HepG2 (cell line): Measurements from ENCODE around the gene RORC. TPM values are rescaled to one million over a fixed set of nuclear protein-coding genes. Genes with fewer than 3 reads are reported as not detected.
A peak's percentile ranks its signal among the peaks of the same experiment; 100 is the strongest.

Experiments used
- EEA1 ChIP-seq: sonication (generic); formaldehyde crosslinking; IDR thresholded peaks from 2 replicates; pipeline ENCODE4 v1.5.1; 2020; ENCODE audit warnings: mild to moderate bottlenecking, missing genetic modification reagents, borderline replicate concordance
- EZH2 ChIP-seq: conservative IDR thresholded peaks from 2 replicates; pipeline ENCODE4 v1.6.1; 2012; ENCODE audit warnings: mild to moderate bottlenecking, low read depth, low read length, moderate library complexity
- FOSL2 ChIP-seq: sonication (generic); formaldehyde crosslinking; IDR thresholded peaks from 2 replicates; pipeline ENCODE4 v1.4.0; 2020; ENCODE audit warnings: missing genetic modification reagents
- KLF15 ChIP-seq: sonication (generic); formaldehyde crosslinking; IDR thresholded peaks from 2 replicates; pipeline ENCODE4 v1.8.1; 2023; ENCODE audit warnings: borderline replicate concordance, mild to moderate bottlenecking, inconsistent platforms, missing genetic modification reagents, mixed read lengths
- PLRG1 ChIP-seq: fragments of 450-650 bp; conservative IDR thresholded peaks from 2 replicates; pipeline ENCODE4 v1.6.1; 2016
- SIN3B ChIP-seq: fragments of 150-350 bp; IDR thresholded peaks from 2 replicates; pipeline ENCODE4 v1.6.1; 2014; ENCODE audit warnings: low read length
- THYN1 ChIP-seq: sonication (generic); formaldehyde crosslinking; IDR thresholded peaks from 2 replicates; pipeline ENCODE4 v1.8.1; 2023; ENCODE audit warnings: low read depth, mild to moderate bottlenecking, moderate library complexity, missing genetic modification reagents, borderline replicate concordance
- ZMAT3 ChIP-seq: sonication (generic); formaldehyde crosslinking; conservative IDR thresholded peaks from 2 replicates; pipeline ENCODE4 v1.7.0; 2021; ENCODE audit warnings: missing genetic modification reagents
- ZMYM2 ChIP-seq: sonication (generic); formaldehyde crosslinking; IDR thresholded peaks from 2 replicates; pipeline ENCODE4 v1.8.0; 2022; ENCODE audit warnings: mild to moderate bottlenecking, missing genetic modification reagents
- ZNF205 ChIP-seq: IDR thresholded peaks from 2 replicates; pipeline ENCODE4 v1.6.1; 2018; ENCODE audit warnings: missing biosample characterization, missing genetic modification reagents
- ZNF251 ChIP-seq: sonication (generic); formaldehyde crosslinking; IDR thresholded peaks from 2 replicates; pipeline ENCODE4 v1.9.0; 2021; ENCODE audit warnings: mild to moderate bottlenecking, missing genetic modification reagents
- ZNF256 ChIP-seq: sonication (generic); formaldehyde crosslinking; conservative IDR thresholded peaks from 2 replicates; pipeline ENCODE4 v1.4.0; 2020; ENCODE audit warnings: missing genetic modification reagents
- ZNF451 ChIP-seq: sonication (generic); formaldehyde crosslinking; IDR thresholded peaks from 2 replicates; pipeline ENCODE4 v1.5.0; 2020; ENCODE audit warnings: mild to moderate bottlenecking, missing genetic modification reagents
- ZNF546 ChIP-seq: sonication (generic); formaldehyde crosslinking; conservative IDR thresholded peaks from 2 replicates; pipeline ENCODE4 v1.8.1; 2023; ENCODE audit warnings: mild to moderate bottlenecking, missing genetic modification reagents
- ZNF605 ChIP-seq: sonication (generic); formaldehyde crosslinking; IDR thresholded peaks from 2 replicates; pipeline ENCODE4 v1.8.0; 2022; ENCODE audit warnings: mild to moderate bottlenecking, missing genetic modification reagents
- ZSCAN21 ChIP-seq: sonication (generic); formaldehyde crosslinking; IDR thresholded peaks from 2 replicates; pipeline ENCODE4 v1.8.0; 2022; ENCODE audit warnings: mild to moderate bottlenecking, missing genetic modification reagents, moderate library complexity, borderline replicate concordance
- polyA plus RNA-seq, 8 experiments: library from polyadenylated mRNA; depleted of rRNA in 3 of 8; stranded (reverse) in 7 of 8; unstranded in 1 of 8; fragments of >200 nt; fragmentation: Illumina TruSeq in 4 of 8; extraction: Trizol in 4 of 8; gene quantifications; 2 replicates each; pipeline versions ENCODE4 v1.2.1 to v1.2.3, GENCODE V29; 2011 to 2016; ENCODE audit warnings: low read depth in 4 of 8, missing spikeins in 1 of 8, mixed read lengths in 1 of 8; ENCODE audit not compliant: insufficient read depth in 1 of 8
- total RNA-seq, 5 experiments: library from RNA; depleted of rRNA; stranded (reverse); fragments of >200 nt; fragmentation: Illumina TruSeq; extraction: Trizol; gene quantifications; 2 replicates each; pipeline ENCODE4 v1.2.3, GENCODE V29; 2016; ENCODE audit warnings: low read depth in 1 of 5
- TF ChIP-seq, protein P1 (sequence below): sonication (generic); formaldehyde crosslinking; IDR thresholded peaks from 2 replicates; pipeline ENCODE4 v1.8.1; 2023; ENCODE audit warnings: mild to moderate bottlenecking, missing genetic modification reagents
- TF ChIP-seq, protein P2 (sequence below): sonication (generic); formaldehyde crosslinking; IDR thresholded peaks from 2 replicates; pipeline ENCODE4 v1.4.0; 2020; ENCODE audit warnings: missing genetic modification reagents
- TF ChIP-seq, protein P3 (sequence below): fragments of 450-650 bp; IDR thresholded peaks from 2 replicates; pipeline ENCODE4 v1.6.1; 2017
- TF ChIP-seq, protein P4 (sequence below): sonication (generic); formaldehyde crosslinking; IDR thresholded peaks from 2 replicates; pipeline ENCODE4 v1.8.0; 2022; ENCODE audit warnings: low read depth, missing genetic modification reagents
- TF ChIP-seq, protein P5 (sequence below): sonication (generic); formaldehyde crosslinking; IDR thresholded peaks from 2 replicates; pipeline ENCODE4 v1.5.0; 2020; ENCODE audit warnings: mild to moderate bottlenecking, missing genetic modification reagents

RORC gene
- total and polyA plus RNA-seq, 2 of the 13 experiments (the other 11 are each of a cell fraction or from before 2014, with no cell fraction given), result 2.5 to 6.5 TPM

DNA sequence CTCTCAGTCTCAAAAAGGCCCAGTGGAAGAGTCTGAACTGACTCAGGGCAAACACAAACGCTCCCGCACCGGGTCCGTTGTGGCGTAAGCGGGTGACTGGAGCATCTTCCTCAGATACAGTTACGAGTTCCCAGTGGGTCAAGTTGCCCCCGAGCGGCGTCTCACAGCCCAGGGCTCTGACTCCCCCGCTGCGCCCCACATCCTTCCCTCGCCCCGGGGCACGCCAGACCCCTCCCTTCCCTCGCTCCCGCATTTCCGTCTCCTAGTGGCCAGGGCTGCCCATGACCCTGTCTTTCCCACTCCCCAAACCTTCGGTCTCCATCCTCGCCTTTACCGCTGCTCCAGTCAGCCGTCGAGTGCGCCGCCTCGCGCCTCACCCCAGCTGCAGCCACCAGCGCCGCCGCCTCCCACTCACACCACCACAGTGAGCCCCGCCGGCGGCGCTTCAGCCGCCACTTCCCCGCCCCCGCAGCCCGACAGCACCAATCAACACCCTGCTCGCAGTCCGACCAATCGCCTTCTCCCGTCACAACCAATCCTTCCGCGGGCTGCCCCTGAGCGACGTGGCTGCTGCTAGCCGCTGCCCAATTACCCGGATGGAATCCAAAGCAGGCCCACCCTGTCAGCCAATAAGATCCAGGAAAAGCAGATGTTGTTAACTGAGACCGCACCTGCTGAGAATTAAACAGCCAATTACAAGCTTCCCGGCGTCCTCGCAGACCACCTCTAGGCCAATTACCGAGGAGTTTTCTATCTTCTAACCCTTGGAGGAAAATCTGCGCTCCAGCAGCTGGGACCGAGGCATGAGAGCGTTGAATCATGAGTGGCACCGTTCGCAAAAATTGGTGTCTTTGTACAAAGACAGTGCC lies 41.3 kb downstream of the RORC start, which contains the start of gene TDRKH (continued):
- TF ChIP-seq, protein P1, sequence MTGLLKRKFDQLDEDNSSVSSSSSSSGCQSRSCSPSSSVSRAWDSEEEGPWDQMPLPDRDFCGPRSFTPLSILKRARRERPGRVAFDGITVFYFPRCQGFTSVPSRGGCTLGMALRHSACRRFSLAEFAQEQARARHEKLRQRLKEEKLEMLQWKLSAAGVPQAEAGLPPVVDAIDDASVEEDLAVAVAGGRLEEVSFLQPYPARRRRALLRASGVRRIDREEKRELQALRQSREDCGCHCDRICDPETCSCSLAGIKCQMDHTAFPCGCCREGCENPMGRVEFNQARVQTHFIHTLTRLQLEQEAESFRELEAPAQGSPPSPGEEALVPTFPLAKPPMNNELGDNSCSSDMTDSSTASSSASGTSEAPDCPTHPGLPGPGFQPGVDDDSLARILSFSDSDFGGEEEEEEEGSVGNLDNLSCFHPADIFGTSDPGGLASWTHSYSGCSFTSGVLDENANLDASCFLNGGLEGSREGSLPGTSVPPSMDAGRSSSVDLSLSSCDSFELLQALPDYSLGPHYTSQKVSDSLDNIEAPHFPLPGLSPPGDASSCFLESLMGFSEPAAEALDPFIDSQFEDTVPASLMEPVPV (CRISPR knock-in tag), result peak; percentile 92
- TF ChIP-seq ZMAT3 (CRISPR knock-in tag), result peak; percentile 93
- TF ChIP-seq, protein P2, sequence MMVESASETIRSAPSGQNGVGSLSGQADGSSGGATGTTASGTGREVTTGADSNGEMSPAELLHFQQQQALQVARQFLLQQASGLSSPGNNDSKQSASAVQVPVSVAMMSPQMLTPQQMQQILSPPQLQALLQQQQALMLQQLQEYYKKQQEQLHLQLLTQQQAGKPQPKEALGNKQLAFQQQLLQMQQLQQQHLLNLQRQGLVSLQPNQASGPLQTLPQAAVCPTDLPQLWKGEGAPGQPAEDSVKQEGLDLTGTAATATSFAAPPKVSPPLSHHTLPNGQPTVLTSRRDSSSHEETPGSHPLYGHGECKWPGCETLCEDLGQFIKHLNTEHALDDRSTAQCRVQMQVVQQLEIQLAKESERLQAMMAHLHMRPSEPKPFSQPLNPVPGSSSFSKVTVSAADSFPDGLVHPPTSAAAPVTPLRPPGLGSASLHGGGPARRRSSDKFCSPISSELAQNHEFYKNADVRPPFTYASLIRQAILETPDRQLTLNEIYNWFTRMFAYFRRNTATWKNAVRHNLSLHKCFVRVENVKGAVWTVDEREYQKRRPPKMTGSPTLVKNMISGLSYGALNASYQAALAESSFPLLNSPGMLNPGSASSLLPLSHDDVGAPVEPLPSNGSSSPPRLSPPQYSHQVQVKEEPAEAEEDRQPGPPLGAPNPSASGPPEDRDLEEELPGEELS, result no peak
- TF ChIP-seq, protein P3, sequence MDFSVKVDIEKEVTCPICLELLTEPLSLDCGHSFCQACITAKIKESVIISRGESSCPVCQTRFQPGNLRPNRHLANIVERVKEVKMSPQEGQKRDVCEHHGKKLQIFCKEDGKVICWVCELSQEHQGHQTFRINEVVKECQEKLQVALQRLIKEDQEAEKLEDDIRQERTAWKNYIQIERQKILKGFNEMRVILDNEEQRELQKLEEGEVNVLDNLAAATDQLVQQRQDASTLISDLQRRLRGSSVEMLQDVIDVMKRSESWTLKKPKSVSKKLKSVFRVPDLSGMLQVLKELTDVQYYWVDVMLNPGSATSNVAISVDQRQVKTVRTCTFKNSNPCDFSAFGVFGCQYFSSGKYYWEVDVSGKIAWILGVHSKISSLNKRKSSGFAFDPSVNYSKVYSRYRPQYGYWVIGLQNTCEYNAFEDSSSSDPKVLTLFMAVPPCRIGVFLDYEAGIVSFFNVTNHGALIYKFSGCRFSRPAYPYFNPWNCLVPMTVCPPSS, result no peak
- 0 out of 2 replicates have a peak, but pooled peaks have one; percentile 15 for TF ChIP-seq ZNF451 (CRISPR knock-in tag)
- TF ChIP-seq SIN3B, result peak; percentile 43; the same call in 1 of the 2 replicates
- no peak for TF ChIP-seq EZH2
- peak; percentile 92 for TF ChIP-seq ZNF546 (CRISPR knock-in tag)
- no peak for TF ChIP-seq THYN1 (CRISPR knock-in tag)
- peak; percentile 72; the same call in 1 of the 2 replicates for TF ChIP-seq EEA1 (CRISPR knock-in tag)
- peak; percentile 89; the same call in 1 of the 2 replicates for TF ChIP-seq KLF15 (CRISPR knock-in tag)
- TF ChIP-seq ZNF605 (CRISPR knock-in tag), result peak; percentile 95
- peak; percentile 26; the same call in 1 of the 2 replicates for TF ChIP-seq FOSL2
- TF ChIP-seq, protein P4, sequence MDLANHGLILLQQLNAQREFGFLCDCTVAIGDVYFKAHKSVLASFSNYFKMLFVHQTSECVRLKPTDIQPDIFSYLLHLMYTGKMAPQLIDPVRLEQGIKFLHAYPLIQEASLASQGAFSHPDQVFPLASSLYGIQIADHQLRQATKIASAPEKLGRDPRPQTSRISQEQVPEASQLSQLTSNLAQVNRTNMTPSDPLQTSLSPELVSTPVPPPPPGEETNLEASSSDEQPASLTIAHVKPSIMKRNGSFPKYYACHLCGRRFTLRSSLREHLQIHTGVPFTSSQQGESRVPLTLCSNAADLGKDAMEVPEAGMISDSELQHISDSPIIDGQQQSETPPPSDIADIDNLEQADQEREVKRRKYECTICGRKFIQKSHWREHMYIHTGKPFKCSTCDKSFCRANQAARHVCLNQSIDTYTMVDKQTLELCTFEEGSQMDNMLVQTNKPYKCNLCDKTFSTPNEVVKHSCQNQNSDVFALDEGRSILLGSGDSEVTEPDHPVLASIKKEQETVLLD, result peak; percentile 58; the same call in 1 of the 2 replicates
- no peak for TF ChIP-seq ZNF205 (CRISPR knock-in tag)
- TF ChIP-seq, protein P5, sequence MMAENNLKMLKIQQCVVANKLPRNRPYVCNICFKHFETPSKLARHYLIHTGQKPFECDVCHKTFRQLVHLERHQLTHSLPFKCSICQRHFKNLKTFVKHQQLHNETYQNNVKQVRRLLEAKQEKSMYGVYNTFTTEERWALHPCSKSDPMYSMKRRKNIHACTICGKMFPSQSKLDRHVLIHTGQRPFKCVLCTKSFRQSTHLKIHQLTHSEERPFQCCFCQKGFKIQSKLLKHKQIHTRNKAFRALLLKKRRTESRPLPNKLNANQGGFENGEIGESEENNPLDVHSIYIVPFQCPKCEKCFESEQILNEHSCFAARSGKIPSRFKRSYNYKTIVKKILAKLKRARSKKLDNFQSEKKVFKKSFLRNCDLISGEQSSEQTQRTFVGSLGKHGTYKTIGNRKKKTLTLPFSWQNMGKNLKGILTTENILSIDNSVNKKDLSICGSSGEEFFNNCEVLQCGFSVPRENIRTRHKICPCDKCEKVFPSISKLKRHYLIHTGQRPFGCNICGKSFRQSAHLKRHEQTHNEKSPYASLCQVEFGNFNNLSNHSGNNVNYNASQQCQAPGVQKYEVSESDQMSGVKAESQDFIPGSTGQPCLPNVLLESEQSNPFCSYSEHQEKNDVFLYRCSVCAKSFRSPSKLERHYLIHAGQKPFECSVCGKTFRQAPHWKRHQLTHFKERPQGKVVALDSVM (CRISPR knock-in tag), result no peak
- peak; percentile 74; the same call in 1 of the 2 replicates for TF ChIP-seq ZMYM2 (CRISPR knock-in tag)
- TF ChIP-seq ZNF256 (CRISPR knock-in tag), result 0 out of 2 replicates have a peak, but pooled peaks have one; percentile 50
- no peak for TF ChIP-seq ZNF251 (CRISPR knock-in tag)
- TF ChIP-seq ZSCAN21 (CRISPR knock-in tag), result peak; percentile 74; the same call in 1 of the 2 replicates
- no peak for TF ChIP-seq PLRG1
